AG09309 (cell line): ENCODE results near the gene HAP1.

ENCODE experiments used
- DNase-seq: peaks from one replicate; pipeline ENCODE4 v3.0.0-alpha.2; 2010; ENCODE audit warnings: low read depth
- H3K4me3 ChIP-seq: 2 replicates; pipeline ENCODE4 v1.5.1; 2011; ENCODE audit warnings: mild to moderate bottlenecking, low read depth, low read length, moderate library complexity; ENCODE audit not compliant: control insufficient read depth
- CTCF ChIP-seq: IDR thresholded peaks from 2 replicates; pipeline ENCODE4 v1.5.1; 2011; ENCODE audit warnings: mild to moderate bottlenecking, low read depth, low read length, inconsistent platforms; ENCODE audit not compliant: insufficient read depth, control insufficient read depth; ENCODE audit errors: missing control alignments

HAP1 gene

GRCh38 chr17:41750862-41751261, 16.4 kb upstream of the HAP1 start:
- no peak for TF ChIP-seq CTCF
- no peak for DNase-seq
- H3K4me3 ChIP-seq: no peak overlapping the region

- H3K4me3 ChIP-seq: no peak overlapping the region
- no peak for DNase-seq
- no peak for TF ChIP-seq CTCF
Observed at GRCh38 chr17:41748275-41748674, 13.8 kb upstream of the HAP1 start.

- TF ChIP-seq CTCF: no peak
- H3K4me3 ChIP-seq: no peak overlapping the region
- DNase-seq: no peak
Observed at GRCh38 chr17:41741709-41742108, 7.3 kb upstream of the HAP1 start.

- H3K4me3 ChIP-seq: no peak overlapping the region
- no peak for TF ChIP-seq CTCF
- DNase-seq: no peak
Observed at GRCh38 chr17:41740506-41740905, 6.1 kb upstream of the HAP1 start.

GRCh38 chr17:41739661-41740352, 5.4 kb upstream of the HAP1 start:
- H3K4me3 ChIP-seq: no peak overlapping the region
- TF ChIP-seq CTCF: no peak
- DNase-seq: peak; percentile 24

GRCh38 chr17:41738801-41739112, 4.3 kb upstream of the HAP1 start:
- DNase-seq: no peak
- H3K4me3 ChIP-seq: no peak overlapping the region
- TF ChIP-seq CTCF: no peak
